Ovary (tissue), 3 donors: ENCODE results near the gene CFAP54.

Source experiments
- CTCF ChIP-seq, 3 donors: fragments of 450-650 bp in 2 of 3; fragments of 200-600 bp in 1 of 3; IDR thresholded peaks; one replicate each; pipeline versions ENCODE4 v1.5.1 to v1.8.0; 2016 to 2022; ENCODE audit warnings: antibody characterized with exemption in 3 of 3, mild to moderate bottlenecking in 1 of 3
- EP300 ChIP-seq: sonication (generic); formaldehyde crosslinking; IDR thresholded peaks from one replicate; pipeline ENCODE4 v1.6.1; 2017; ENCODE audit warnings: antibody characterized with exemption
- donor health status: DM: no; HTN: no; CAD: no.

GRCh38 chr12:96879301-96879700 lies 389.9 kb downstream of the CFAP54 start:
- TF ChIP-seq CTCF (IDR thresholded peaks at IDR 0.05) (no peak), EP300 (no peak)
